Right ventricle myocardium inferior (tissue), 1 donor: ENCODE data around the gene NTMT2. TPM values are rescaled to one million over a fixed set of nuclear protein-coding genes. Genes with fewer than 3 reads are reported as not detected.
"Not testable (repeated sequence)": the region's sequence is repeated elsewhere in the genome, so short reads cannot be mapped to it uniquely, and the experiment has no call there.

Source experiments
- ATAC-seq: fragments of 200-7000 bp; cut with Tn5 transposase; one replicate; pipeline ENCODE4 v1.9.1; 2020; ENCODE audit warnings: mild to moderate bottlenecking, moderate library complexity
- DNase-seq: peaks from one replicate; pipeline ENCODE4 v3.0.0; 2021; ENCODE audit errors: missing footprints
- intact Hi-C: fragments of 100-400 bp; cut with DNase I; formaldehyde crosslinking; loops from one replicate; pipeline ENCODE4 v1.11.0; 2022
- long read RNA-seq: library from polyadenylated mRNA; unstranded; transcript quantifications from one replicate; pipeline ENCODE4 v2.0.0, GENCODE V29; 2021
- total RNA-seq: library from RNA; stranded (reverse); fragmentation: NEBNext Ultra II Directional; extraction: Animal tissue kit (Norgen Biotek cat#: 25700); gene quantifications from one replicate; pipeline ENCODE4 v1.2.1, GENCODE V29; 2021
- donor health status: DM: no; HTN: yes; CAD: no; lungs with severe emphysema.

NTMT2 gene
- total RNA-seq, result 5.3 TPM
- long read RNA-seq, partial matches to known transcripts, result 0 of 2 reads
- long read RNA-seq, other reads (novel, unspliced or antisense), result 2 of 2 reads

DNA sequence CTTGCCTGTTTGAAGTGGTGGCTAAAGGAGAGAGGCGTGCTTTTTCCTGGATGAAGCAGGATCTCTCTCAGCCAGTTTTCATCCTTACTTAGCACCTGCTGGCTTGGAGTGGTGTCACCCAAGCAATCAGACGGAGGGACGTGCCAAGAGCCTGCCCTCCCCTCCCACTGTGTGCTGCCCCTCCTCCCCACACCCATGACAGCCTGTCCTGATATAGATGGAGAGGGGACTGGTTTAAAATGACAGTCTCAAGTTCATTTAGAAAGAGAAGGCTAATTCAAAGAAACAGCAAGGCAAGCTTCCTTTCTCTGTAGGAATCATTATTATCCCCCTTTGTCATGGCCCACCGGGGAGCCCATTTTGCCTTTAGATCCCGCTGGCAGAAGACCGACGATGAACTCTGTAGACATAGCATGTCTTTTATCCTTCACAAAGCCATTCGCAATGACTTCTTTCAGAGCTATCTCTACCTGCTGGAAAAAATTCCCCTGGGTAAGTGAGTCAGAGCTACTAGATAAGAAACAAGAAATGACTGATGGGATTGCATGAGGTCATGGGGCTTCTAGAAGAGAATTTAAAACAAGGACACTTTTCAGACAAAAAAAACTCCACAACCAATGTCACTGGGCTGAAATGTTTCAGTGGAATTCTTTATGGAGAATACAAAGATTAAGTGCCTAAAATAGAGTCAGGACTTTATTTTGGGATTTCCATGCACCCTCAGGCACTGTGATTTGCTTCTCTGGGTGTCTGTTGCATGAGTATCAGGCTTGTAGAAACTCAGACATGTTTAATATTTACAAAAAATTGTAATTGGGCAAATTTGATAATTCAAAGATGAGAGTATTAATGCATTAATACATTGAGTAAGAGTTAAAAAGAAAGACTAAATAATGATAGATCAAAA is at the start of gene NTMT2:
Gene NTMT2 (plus strand): TSS at position 190 of the 907 bp plus-strand sequence. CDS start 149 bp downstream, at position 339.
- peak; percentile 95 for ATAC-seq
- peak; percentile 63 for DNase-seq
- intact Hi-C loops, result loop anchor here (2.0 to 5.0 kb wide), 3 partner anchors 71 to 516 kb away; partner anchors contain the start of genes KIFAP3 and PRRX1

GRCh38 chr1:170095976-170096748 is 49.6 kb upstream of the NTMT2 start:
- ATAC-seq (no peak), DNase-seq (no peak)
- intact Hi-C loops, result no loop called here

DNA sequence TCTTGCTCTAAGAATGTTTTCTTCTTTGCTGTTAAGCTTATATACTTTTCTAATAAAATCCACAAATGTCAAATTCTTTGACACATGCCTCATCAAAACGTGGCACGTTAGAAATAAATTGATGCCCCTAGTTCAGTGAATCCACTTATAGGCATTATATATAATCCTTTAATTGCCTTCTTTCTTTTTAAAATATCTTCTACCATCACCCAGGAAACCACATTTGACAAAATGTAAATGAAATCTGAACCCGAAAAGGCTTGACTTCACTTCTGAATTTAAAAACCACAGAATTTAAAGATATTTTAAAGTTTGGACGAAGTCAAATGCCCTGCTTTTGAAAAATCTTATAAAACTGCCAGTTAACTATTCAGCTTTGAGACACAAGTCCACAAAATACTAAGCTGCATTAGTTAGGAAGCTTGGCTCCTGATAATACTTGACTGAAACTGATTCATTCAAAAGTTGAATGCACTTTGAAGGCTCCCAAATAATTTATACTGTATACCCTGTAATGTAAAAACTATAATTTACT is 48.9 kb upstream of the NTMT2 start:
- intact Hi-C loops, result no loop called here

GRCh38 chr1:170097449-170097948 is 48.3 kb upstream of the NTMT2 start:
- no peak for DNase-seq
- intact Hi-C loops, result no loop called here
- ATAC-seq, result no peak

More for the DNA sequence above, 48.9 kb upstream of the NTMT2 start:
- DNase-seq (no peak), ATAC-seq (no peak)

- ATAC-seq, intact Hi-C loops, DNase-seq: not testable (repeated sequence)
Observed at GRCh38 chr1:170113140-170113539, 32.6 kb upstream of the NTMT2 start.

- intact Hi-C loops, result no loop called here
- no peak for ATAC-seq
- DNase-seq, result no peak
Observed at GRCh38 chr1:170114906-170115305, 30.9 kb upstream of the NTMT2 start.

DNA sequence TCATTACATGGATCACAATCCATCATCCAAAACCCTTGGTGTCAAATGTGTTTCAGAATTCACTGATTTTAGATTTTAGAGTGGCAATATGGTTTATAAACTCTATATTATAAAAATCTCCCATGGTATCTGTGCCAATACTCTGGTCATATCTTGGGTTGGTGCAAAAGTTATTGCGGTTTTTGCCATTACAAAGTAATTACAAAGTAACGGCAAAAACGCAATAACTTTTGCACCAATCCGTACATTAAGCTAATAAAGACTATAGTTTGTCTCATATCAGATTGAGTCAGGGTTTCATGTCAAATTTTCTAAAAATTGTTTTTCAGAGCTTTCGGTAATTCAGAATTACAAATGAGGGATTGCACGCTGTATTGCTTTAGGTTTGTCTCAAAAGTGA is 23.4 kb upstream of the NTMT2 start:
- DNase-seq (no peak), ATAC-seq (no peak)
- intact Hi-C loops, result no loop called here

DNA sequence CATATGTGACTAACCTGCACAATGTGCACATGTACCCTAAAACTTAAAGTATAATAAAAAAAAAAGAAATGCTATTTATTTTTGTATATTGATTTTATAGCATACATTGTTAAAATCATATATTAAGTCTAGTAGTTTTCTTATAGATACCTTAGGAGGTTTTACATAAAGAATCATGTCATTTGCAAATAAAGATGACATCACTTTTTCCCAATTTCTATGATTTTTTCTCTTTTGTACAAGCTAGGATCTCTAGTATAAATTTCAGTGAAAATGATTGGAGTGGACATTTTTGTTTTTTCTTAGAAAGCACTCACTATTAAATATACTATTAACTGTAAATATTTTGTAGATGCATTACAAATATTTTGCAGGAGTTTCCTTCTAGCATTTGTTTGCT is 20.5 kb upstream of the NTMT2 start:
- DNase-seq (no peak), ATAC-seq (no peak)
- intact Hi-C loops, result no loop called here

DNA sequence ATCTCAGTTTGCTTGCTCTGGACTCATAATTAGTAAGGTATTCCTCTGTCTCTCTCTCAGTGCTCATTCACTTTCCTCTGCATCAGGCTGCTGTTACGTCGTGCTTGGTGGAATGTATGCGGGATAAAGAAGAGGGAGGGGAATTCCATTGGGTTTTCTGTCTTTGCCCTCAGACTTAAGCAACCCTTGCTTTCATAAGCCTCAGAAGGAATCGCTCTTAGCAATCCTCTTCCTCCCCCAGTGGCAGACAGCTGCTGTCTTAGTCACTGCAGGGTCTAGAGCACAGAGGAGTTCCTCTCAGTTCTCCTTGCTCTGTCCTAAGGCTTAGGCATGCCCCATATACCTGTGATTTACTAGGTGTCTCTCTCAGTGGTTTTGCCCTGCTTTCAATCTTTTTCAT is 19.1 kb upstream of the NTMT2 start:
- no peak for ATAC-seq
- intact Hi-C loops, result no loop called here
- no peak for DNase-seq

DNA sequence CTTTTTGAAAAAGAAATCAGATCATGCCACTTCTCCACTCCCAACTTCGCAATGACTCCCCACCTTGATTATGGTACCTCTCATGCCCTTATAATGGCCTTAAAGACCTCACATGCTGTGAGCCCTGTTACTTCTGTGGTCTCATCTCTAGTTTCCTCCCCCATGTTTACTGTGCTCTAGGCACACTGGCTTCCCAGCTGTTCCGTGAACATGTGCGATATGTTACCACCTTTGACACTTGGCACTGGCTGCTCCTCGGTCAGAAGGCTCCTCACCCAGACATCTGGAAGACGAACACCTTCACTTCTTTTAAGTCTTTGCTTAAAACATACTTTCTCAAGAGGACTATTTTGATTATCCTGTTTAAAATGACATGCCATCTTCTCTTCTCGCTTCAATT is 14.3 kb upstream of the NTMT2 start:
- no peak for DNase-seq
- intact Hi-C loops, result no loop called here
- ATAC-seq, result no peak

DNA sequence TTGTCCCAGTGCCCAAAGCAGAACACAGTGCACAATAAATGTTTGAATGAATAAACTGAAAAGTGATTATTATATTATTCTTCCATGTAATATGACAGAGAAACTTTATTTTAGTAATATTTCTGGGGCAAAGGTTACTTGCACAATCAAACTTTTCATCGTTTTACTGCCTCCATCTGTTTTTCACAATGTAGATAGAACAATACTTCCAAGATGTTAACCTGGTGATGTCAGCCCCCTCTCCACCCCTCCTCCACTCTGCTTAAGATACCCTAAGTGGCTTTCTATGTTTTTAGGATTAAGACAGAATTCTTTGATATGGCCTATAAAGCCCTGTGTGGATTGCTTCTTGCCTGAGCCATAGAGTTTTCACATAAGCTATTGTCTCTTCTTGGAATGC is 13.8 kb upstream of the NTMT2 start:
- intact Hi-C loops, result no loop called here
- no peak for ATAC-seq
- no peak for DNase-seq

DNA sequence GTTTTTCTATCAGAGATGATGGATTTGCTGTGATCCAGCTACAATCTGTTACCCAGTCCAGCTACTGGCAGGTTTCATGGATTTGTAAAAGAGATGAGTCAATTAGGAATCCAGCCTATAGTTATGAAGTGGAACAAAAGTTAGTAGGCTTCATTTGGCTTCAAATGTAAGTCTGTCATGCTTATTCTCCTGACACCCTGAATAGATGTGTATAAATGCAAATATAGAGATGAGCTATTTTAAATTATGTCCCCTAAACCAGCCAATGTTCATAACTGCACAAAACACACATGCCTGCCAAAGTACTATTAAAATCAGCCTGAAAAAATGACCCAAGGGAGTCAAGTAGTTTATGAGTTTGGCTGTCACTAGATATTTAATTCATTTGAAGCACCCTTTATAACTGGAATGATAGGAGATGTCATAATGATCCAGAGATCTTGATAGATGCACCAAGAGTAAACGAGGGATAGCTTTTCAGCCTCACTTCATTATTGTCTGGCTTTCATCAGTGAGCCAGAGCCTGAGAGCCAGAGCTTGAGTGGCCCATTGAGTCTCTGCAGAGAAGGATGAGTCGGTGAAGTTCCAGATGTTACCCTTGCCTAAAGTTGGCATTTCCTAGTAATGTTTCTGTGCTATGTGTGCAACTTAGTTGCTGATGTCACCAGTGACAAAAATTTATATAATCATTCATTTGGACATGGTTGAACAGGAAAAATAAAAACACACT is 11.8 kb upstream of the NTMT2 start:
- intact Hi-C loops, result no loop called here
- no peak for ATAC-seq

DNA sequence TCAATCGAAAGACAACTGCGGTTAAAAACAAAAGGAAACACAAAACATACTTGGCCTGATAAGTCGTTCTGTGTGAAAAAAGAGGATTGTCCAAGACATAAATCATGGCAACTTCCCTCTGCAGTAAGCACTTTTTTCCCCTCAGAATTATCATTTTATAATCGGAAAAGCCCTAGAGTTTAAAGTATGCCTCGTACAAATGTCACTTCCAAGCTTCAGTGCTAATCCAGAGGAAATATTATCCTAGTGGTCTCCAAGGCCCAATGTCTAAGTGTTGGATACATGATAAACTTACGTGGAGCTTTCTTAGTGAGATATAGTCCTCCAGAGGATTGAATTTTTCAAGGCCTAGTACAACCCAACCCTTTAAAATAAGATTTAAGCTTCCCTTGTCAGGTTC is 11.2 kb upstream of the NTMT2 start:
- ATAC-seq (no peak), DNase-seq (no peak)
- intact Hi-C loops, result no loop called here

More for the DNA sequence above, 11.8 kb upstream of the NTMT2 start:
- DNase-seq, result no peak

DNA sequence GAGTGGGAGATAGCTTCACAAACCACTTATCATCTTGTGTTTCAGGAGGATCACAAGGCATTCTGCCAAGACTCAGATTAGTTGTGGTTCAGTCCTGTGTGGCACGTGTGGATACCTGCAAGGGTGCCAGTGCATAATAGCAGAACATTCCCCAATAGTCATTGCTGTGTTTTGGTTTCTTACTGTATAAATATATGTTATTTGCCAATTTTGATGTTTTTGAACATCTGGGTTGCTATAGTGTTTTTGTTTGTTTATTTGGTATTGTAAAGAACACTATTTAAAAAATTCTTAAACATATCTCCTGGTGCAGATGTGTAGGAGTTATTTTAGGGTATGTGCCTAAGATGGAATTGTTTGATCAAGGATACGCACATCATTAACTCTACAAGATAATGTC is 5.4 kb upstream of the NTMT2 start:
- intact Hi-C loops, result no loop called here
- no peak for ATAC-seq
- no peak for DNase-seq

DNA sequence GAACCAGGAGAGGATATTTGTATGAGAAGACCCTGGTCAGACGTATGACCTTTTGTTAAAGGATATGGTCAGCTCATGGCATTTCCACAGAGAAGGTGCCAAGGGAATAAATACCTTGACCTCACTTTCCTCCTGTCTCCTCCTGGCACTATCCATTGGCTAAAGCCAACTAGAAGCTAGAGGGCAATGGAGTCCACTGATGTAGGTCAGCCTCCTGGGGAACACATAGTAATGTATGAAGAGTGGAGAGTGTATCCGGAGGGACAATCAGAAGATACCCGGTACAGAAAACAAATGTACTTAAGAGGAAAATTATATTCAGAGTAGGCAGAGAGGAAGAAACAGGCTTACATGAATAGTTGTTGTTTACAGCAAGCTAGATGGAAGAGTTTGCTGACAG is 698 bp upstream of the NTMT2 start:
- no peak for DNase-seq
- intact Hi-C loops, result loop anchor here (2.0 to 5.0 kb wide), 3 partner anchors 70 to 517 kb away; partner anchors contain the start of genes KIFAP3 and PRRX1
- no peak for ATAC-seq

- ATAC-seq (no peak), DNase-seq (no peak)
- intact Hi-C loops, result loop anchor here (5.0 kb wide), 2 partner anchors 76 to 516 kb away; partner anchors contain the start of gene PRRX1
Observed at GRCh38 chr1:170146720-170147263, 1.0 kb downstream of the NTMT2 start.

- DNase-seq, result no peak
- ATAC-seq, result no peak
- intact Hi-C loops, result loop anchor here (5.0 kb wide), 2 partner anchors 73 to 513 kb away; partner anchors contain the start of gene PRRX1
Observed at GRCh38 chr1:170149241-170149640, 3.5 kb downstream of the NTMT2 start.

DNA sequence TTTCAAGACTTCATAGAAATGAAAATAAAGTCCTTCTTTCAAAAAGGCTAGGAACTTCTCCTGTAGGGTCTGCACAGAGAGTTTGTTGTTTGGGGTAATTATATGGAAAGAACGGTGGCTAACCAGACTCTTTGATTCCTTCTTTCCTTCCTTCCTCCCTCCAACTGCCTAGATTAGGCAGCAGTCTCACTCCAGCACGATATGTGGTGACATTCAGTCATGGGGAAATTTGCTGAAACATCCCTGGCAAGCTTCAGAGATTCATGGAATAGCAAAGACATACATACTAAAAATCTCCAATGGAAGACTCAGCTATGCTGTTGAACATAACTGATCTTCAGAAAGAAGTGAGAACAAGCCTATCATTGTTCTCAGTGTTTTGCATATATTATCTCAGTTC is 4.3 kb downstream of the NTMT2 start:
- intact Hi-C loops, result loop anchor here (10.0 kb wide), 1 partner anchor 385 kb away; the partner anchor contains the start of gene GORAB

More for the DNA sequence above, 4.3 kb downstream of the NTMT2 start:
- ATAC-seq, result no peak
- DNase-seq, result no peak
